AML-193 (cell line): ENCODE measurements around the gene TMEM88.

Source experiments
- DNase-seq, 2 experiments: peaks; one replicate each; lab custom pipeline; 2025; lab: John Stamatoyannopoulos, UW

TMEM88 gene

GRCh38 chr17:7833011-7833794, 21.7 kb upstream of the TMEM88 start:
- no peak for DNase-seq

GRCh38 chr17:7833795-7834541, 20.9 kb upstream of the TMEM88 start, which contains the start of gene KDM6B:
TSS of gene KDM6B (plus strand) at chr17:7834217. CDS start at chr17:7845555, 11,338 bp downstream.
- DNase-seq, result peak; percentile 51 to 62

GRCh38 chr17:7834542-7834956, 20.3 kb upstream of the TMEM88 start:
- no peak for DNase-seq

GRCh38 chr17:7834957-7835813, 19.7 kb upstream of the TMEM88 start:
- peak; percentile 61 to 65 for DNase-seq

GRCh38 chr17:7835814-7836595, 18.9 kb upstream of the TMEM88 start:
- no peak for DNase-seq

GRCh38 chr17:7836596-7837407, 18.1 kb upstream of the TMEM88 start:
- DNase-seq, result peak; percentile 42 to 48

- DNase-seq, result no peak
These were observed 17.3 kb upstream of the TMEM88 start for GRCh38 chr17:7837408-7838088.

- peak; percentile 50 to 61 for DNase-seq
These were observed 16.5 kb upstream of the TMEM88 start for GRCh38 chr17:7838090-7839075.

GRCh38 chr17:7839190-7839875, 15.5 kb upstream of the TMEM88 start:
- DNase-seq, result peak; percentile 61 to 63

GRCh38 chr17:7839876-7840261, 15.0 kb upstream of the TMEM88 start:
- DNase-seq, result no peak

GRCh38 chr17:7840441-7840840, 14.4 kb upstream of the TMEM88 start:
- no peak for DNase-seq

GRCh38 chr17:7840875-7841274, 14.0 kb upstream of the TMEM88 start:
- no peak for DNase-seq

GRCh38 chr17:7841396-7841914, 13.4 kb upstream of the TMEM88 start:
- DNase-seq, result peak; percentile 15 to 21

- DNase-seq, result peak in 1 of 2 experiments; percentile 31
These were observed 12.9 kb upstream of the TMEM88 start for GRCh38 chr17:7841915-7842379.

GRCh38 chr17:7842380-7843256, 12.2 kb upstream of the TMEM88 start:
- peak; percentile 34 to 52 for DNase-seq

GRCh38 chr17:7843257-7843535, 11.7 kb upstream of the TMEM88 start:
- no peak for DNase-seq
